Left ventricle myocardium inferior (tissue), 1 donor: Measurements from ENCODE around the gene UVRAG. TPM values are rescaled to one million over a fixed set of nuclear protein-coding genes. Genes with fewer than 3 reads are reported as not detected.

Experiments used
- DNase-seq: peaks from one replicate; pipeline ENCODE4 v3.0.0-alpha.2; 2020
- H3K27ac ChIP-seq: fragments of 200-600 bp; replicated peaks from 2 replicates; pipeline ENCODE4 v1.8.0; 2021
- H3K27me3 ChIP-seq: fragments of 200-600 bp; 2 replicates; pipeline ENCODE4 v1.8.0; 2021; ENCODE audit warnings: low read depth
- H3K36me3 ChIP-seq: fragments of 200-600 bp; 2 replicates; pipeline ENCODE4 v1.8.0; 2021
- H3K4me1 ChIP-seq: fragments of 200-600 bp; 2 replicates; pipeline ENCODE4 v1.8.0; 2021
- H3K4me3 ChIP-seq: fragments of 200-600 bp; 2 replicates; pipeline ENCODE4 v1.8.0; 2021; ENCODE audit warnings: mild to moderate bottlenecking, moderate library complexity
- H3K9me3 ChIP-seq: fragments of 200-600 bp; replicated peaks from 2 replicates; pipeline ENCODE4 v1.8.0; 2021
- CTCF ChIP-seq: fragments of 200-600 bp; IDR thresholded peaks from 2 replicates; pipeline ENCODE4 v1.8.0; 2021; ENCODE audit warnings: antibody characterized with exemption, mild to moderate bottlenecking, borderline replicate concordance
- intact Hi-C: fragments of 100-400 bp; cut with micrococcal nuclease; formaldehyde crosslinking; loops from one replicate; pipeline ENCODE4 v1.11.0; 2022
- total RNA-seq: library from RNA; stranded (reverse); fragmentation: NEBNext Ultra II Directional; extraction: Animal tissue kit (Norgen Biotek cat#: 25700); gene quantifications from one replicate; pipeline ENCODE4 v1.2.1, GENCODE V29; 2021
- donor health status: DM: no; HTN: yes; CAD: no; lungs with severe emphysema.

The UVRAG gene
- total RNA-seq, 1 donor from 2014 or later: 11.4 TPM

GRCh38 chr11:76067099-76067498 lies 252.1 kb downstream of the UVRAG start:
- intact Hi-C loops: no loop called here
- Histone ChIP-seq H3K27me3 (no peaks in the 10 kb centered on the region), H3K9me3 (no peaks in the 10 kb centered on the region), H3K4me3 (no peak overlapping the region), H3K4me1 (peaks cover 19% of the 10 kb centered on the region), H3K27ac (no peak overlapping the region), H3K36me3 (peaks cover 24% of the 10 kb centered on the region)
- TF ChIP-seq CTCF: no peak
- DNase-seq: no peak

GRCh38 chr11:76069001-76069400 lies 254.0 kb downstream of the UVRAG start:
- intact Hi-C loops: no loop called here
- DNase-seq: no peak
- TF ChIP-seq CTCF: no peak

GRCh38 chr11:76071090-76071489 lies 256.1 kb downstream of the UVRAG start:
- Histone ChIP-seq H3K4me1 (peaks cover 38% of the 10 kb centered on the region), H3K27me3 (no peaks in the 10 kb centered on the region), H3K4me3 (no peak overlapping the region), H3K36me3 (peaks cover 19% of the 10 kb centered on the region), H3K27ac (no peak overlapping the region), H3K9me3 (no peaks in the 10 kb centered on the region)
- no peak for TF ChIP-seq CTCF
- intact Hi-C loops: no loop called here
- DNase-seq: no peak

More at GRCh38 chr11:76069001-76069400, 254.0 kb downstream of the UVRAG start:
- Histone ChIP-seq H3K4me3 (no peak overlapping the region), H3K27ac (no peak overlapping the region), H3K4me1 (peaks cover 23% of the 10 kb centered on the region), H3K36me3 (peaks cover 23% of the 10 kb centered on the region), H3K27me3 (no peaks in the 10 kb centered on the region), H3K9me3 (no peaks in the 10 kb centered on the region)

GRCh38 chr11:76073724-76074123 lies 258.7 kb downstream of the UVRAG start:
- peaks cover 45% of the 10 kb centered on the region for H3K4me1 ChIP-seq
- peak overlapping the region; percentile 70 for H3K27ac ChIP-seq
- intact Hi-C loops: no loop called here
- H3K4me3 ChIP-seq: no peak overlapping the region
- H3K9me3 ChIP-seq: no peaks in the 10 kb centered on the region
- TF ChIP-seq CTCF: no peak
- no peaks in the 10 kb centered on the region for H3K36me3 ChIP-seq
- no peak for DNase-seq
- H3K27me3 ChIP-seq: no peaks in the 10 kb centered on the region

- Histone ChIP-seq H3K4me3 (no peak overlapping the region), H3K27ac (peak overlapping the region; percentile 70), H3K4me1 (peaks cover 45% of the 10 kb centered on the region), H3K27me3 (no peaks in the 10 kb centered on the region), H3K9me3 (no peaks in the 10 kb centered on the region), H3K36me3 (no peaks in the 10 kb centered on the region)
- no peak for TF ChIP-seq CTCF
- intact Hi-C loops: no loop called here
- no peak for DNase-seq
Observed at GRCh38 chr11:76074148-76075095, 259.4 kb downstream of the UVRAG start.
